Smooth muscle cell (in vitro differentiated cells): ENCODE measurements around the gene MAP2K5. TPM values are rescaled to one million over a fixed set of nuclear protein-coding genes. Genes with fewer than 3 reads are reported as not detected.

Experiments
- DNase-seq: peaks from one replicate; lab custom pipeline; 2025; ENCODE audit not compliant: unreplicated experiment; lab: John Stamatoyannopoulos, UW
- H2AFZ ChIP-seq: fragments of 200-600 bp; sonication (generic); 2 replicates; pipeline ENCODE4 v1.6.0; 2016; ENCODE audit warnings: antibody characterized with exemption, low read depth, mild to moderate bottlenecking
- H3F3A ChIP-seq: fragments of 200-600 bp; sonication (generic); 2 replicates; pipeline ENCODE4 v1.6.0; 2017; ENCODE audit warnings: antibody characterized with exemption, low read depth
- H3K27ac ChIP-seq: fragments of 200-600 bp; sonication (generic); 2 replicates; pipeline ENCODE4 v1.5.1; 2016; ENCODE audit warnings: low read depth, mild to moderate bottlenecking
- H3K27me3 ChIP-seq: fragments of 200-600 bp; sonication (generic); 2 replicates; pipeline ENCODE4 v1.6.1; 2016; ENCODE audit warnings: low read depth, mild to moderate bottlenecking
- H3K36me3 ChIP-seq: fragments of 200-600 bp; sonication (generic); 2 replicates; pipeline ENCODE4 v1.5.1; 2016; ENCODE audit warnings: low read depth
- H3K4me1 ChIP-seq: fragments of 200-600 bp; sonication (generic); 2 replicates; pipeline ENCODE4 v1.5.1; 2016; ENCODE audit warnings: low read depth
- H3K4me2 ChIP-seq: fragments of 200-600 bp; sonication (generic); 2 replicates; pipeline ENCODE4 v1.6.0; 2016; ENCODE audit warnings: mild to moderate bottlenecking
- H3K4me3 ChIP-seq: fragments of 200-600 bp; sonication (generic); 2 replicates; pipeline ENCODE4 v1.5.1; 2016; ENCODE audit warnings: mild to moderate bottlenecking
- H3K79me2 ChIP-seq: fragments of 200-600 bp; sonication (generic); 2 replicates; pipeline ENCODE4 v1.6.0; 2016; ENCODE audit warnings: low read depth, mild to moderate bottlenecking
- H3K9ac ChIP-seq: fragments of 200-600 bp; sonication (generic); 2 replicates; pipeline ENCODE4 v1.6.0; 2016; ENCODE audit warnings: low read depth
- H3K9me3 ChIP-seq: fragments of 200-600 bp; sonication (generic); replicated peaks from 2 replicates; pipeline ENCODE4 v1.5.1; 2016; ENCODE audit warnings: low read depth
- H4K20me1 ChIP-seq: fragments of 200-600 bp; sonication (generic); 2 replicates; pipeline ENCODE4 v1.6.0; 2016; ENCODE audit warnings: low read depth
- CTCF ChIP-seq: fragments of 200-600 bp; sonication (generic); IDR thresholded peaks from 2 replicates; pipeline ENCODE4 v1.5.1; 2017; ENCODE audit warnings: borderline replicate concordance, mild to moderate bottlenecking, antibody characterized with exemption; ENCODE audit not compliant: insufficient read depth, poor library complexity, severe bottlenecking
- WGBS: methylation state at CpG from one replicate; pipeline ENCODE4 v1.1.7; 2016; ENCODE audit warnings: low lambda C conversion rate; 5-methylcytosine and 5-hydroxymethylcytosine counted together
- polyA plus RNA-seq: library from polyadenylated mRNA; unstranded; fragments of >200 nt; fragmentation: Nextera tagmentation; extraction: Ambion mirVana; gene quantifications from 2 replicates; pipeline ENCODE4 v1.2.1, GENCODE V29; 2016
- total RNA-seq: library from RNA; depleted of rRNA; stranded (reverse); fragments of >200 nt; gene quantifications from 2 replicates; pipeline ENCODE4 v1.2.3, GENCODE V29; 2014

MAP2K5 gene
- total and polyA plus RNA-seq, 2 experiments from 2014 or later: 4.4 to 7.4 TPM

- no peaks in the 10 kb centered on the region for H3K9me3 ChIP-seq
- no peak overlapping the region for H3K4me3 ChIP-seq
- no peak for TF ChIP-seq CTCF
- no peak overlapping the region for H3K9ac ChIP-seq
- no peaks in the 10 kb centered on the region for H3K79me2 ChIP-seq
- no peak overlapping the region for H2AFZ ChIP-seq
- 87% methylated on average over 4 of the region's 4 CpGs for WGBS
- no peaks in the 10 kb centered on the region for H3K4me1 ChIP-seq
- H3F3A ChIP-seq: no peaks in the 10 kb centered on the region
- H3K27ac ChIP-seq: no peak overlapping the region
- no peaks in the 10 kb centered on the region for H3K27me3 ChIP-seq
- DNase-seq: no peak
- no peaks in the 10 kb centered on the region for H3K36me3 ChIP-seq
- H3K4me2 ChIP-seq: no peak overlapping the region
- no peaks in the 10 kb centered on the region for H4K20me1 ChIP-seq
Measured at GRCh38 chr15:67761343-67761742, 218.8 kb downstream of the MAP2K5 start.

GRCh38 chr15:67762610-67763368 lies 220.3 kb downstream of the MAP2K5 start:
- Histone ChIP-seq H3K9ac (no peak overlapping the region), H3K36me3 (no peaks in the 10 kb centered on the region), H3K9me3 (no peaks in the 10 kb centered on the region), H3K4me3 (no peak overlapping the region), H3K27me3 (no peaks in the 10 kb centered on the region), H3K4me2 (no peak overlapping the region), H2AFZ (no peak overlapping the region), H3K4me1 (no peaks in the 10 kb centered on the region), H3K79me2 (no peaks in the 10 kb centered on the region), H4K20me1 (no peaks in the 10 kb centered on the region), H3F3A (no peaks in the 10 kb centered on the region), H3K27ac (no peak overlapping the region)
- no peak for TF ChIP-seq CTCF
- DNase-seq: no peak
- 48% methylated on average over 7 of the region's 7 CpGs for WGBS

GRCh38 chr15:67765701-67766100 lies 223.2 kb downstream of the MAP2K5 start:
- H3K4me3 ChIP-seq: no peak overlapping the region
- no peaks in the 10 kb centered on the region for H3F3A ChIP-seq
- no peak overlapping the region for H3K27ac ChIP-seq
- H3K4me1 ChIP-seq: peaks cover 2% of the 10 kb centered on the region
- H3K79me2 ChIP-seq: no peaks in the 10 kb centered on the region
- no peak overlapping the region for H3K9ac ChIP-seq
- peaks cover 6% of the 10 kb centered on the region for H3K27me3 ChIP-seq
- H3K9me3 ChIP-seq: no peaks in the 10 kb centered on the region
- H4K20me1 ChIP-seq: no peaks in the 10 kb centered on the region
- 92% methylated on average over 2 of the region's 2 CpGs for WGBS
- H2AFZ ChIP-seq: no peak overlapping the region
- no peak for DNase-seq
- no peaks in the 10 kb centered on the region for H3K36me3 ChIP-seq
- H3K4me2 ChIP-seq: no peak overlapping the region
- TF ChIP-seq CTCF: no peak

- no peak for DNase-seq
- Histone ChIP-seq H3K27me3 (peaks cover 14% of the 10 kb centered on the region), H3K27ac (no peak overlapping the region), H3F3A (no peaks in the 10 kb centered on the region), H3K4me2 (no peak overlapping the region), H4K20me1 (no peaks in the 10 kb centered on the region), H3K9me3 (no peaks in the 10 kb centered on the region), H3K36me3 (no peaks in the 10 kb centered on the region), H3K4me3 (no peak overlapping the region), H3K4me1 (peaks cover 5% of the 10 kb centered on the region), H2AFZ (no peak overlapping the region), H3K79me2 (no peaks in the 10 kb centered on the region), H3K9ac (no peak overlapping the region)
- 73% methylated on average over 2 of the region's 2 CpGs for WGBS
- TF ChIP-seq CTCF: no peak
Measured at GRCh38 chr15:67766968-67767367, 224.5 kb downstream of the MAP2K5 start.
